Measurements from ENCODE around the gene BRD7.

The BRD7 gene

DNA sequence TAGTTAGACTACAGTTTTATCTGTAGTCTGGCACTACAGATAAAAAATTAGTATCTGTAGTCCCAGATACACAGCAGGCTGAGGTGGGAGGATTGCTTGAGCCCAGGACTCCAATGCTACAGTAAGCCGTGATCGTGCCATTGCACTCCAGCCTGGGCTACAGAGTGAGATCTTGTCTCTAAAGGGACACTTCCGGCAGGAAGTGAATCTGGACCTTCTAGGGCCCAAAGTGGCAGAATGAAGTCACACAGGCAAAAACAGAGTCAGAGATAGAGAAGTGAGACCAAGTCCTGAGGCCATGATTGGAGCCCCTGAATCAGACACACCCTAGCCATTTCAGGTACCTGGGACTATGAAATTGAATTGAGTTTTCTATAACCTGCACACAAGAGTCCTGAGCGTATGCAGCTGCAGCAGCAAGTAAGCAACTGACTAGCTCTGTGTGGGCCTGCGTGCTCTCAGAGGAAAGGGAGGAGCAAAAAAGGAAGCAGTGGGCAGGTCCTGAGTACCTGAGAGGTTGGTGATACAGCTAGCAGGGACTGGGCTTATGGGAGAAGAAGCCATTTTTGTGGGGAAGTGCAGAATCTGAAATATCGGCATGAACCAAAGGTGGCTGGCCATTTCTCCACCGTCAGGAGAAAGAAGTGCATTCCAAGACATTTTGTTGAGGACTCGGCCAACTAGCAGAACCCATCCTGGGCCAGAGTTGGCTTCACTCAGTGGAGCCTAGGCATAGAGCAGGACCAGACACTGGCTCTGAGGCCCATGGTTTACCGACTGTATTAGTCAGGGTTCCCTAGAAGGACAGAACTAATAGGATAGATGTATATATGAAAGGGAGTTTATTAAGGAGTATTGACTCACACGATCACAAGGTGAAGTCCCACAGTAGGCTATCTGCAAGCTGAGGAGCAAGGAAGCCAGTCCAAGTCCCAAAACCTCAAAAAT is 27.2 kb upstream of the BRD7 start:
- H3K4me1 Mint-ChIP-seq (ENCODE audit: low read depth), result peaks cover 24% of the 10 kb centered on the region
- DNase-seq, result no peak
- peak overlapping the region; percentile 78 for H3K27ac Mint-ChIP-seq
- no peaks in the 10 kb centered on the region for H3K27me3 Mint-ChIP-seq
- no peak overlapping the region for H3K4me3 Mint-ChIP-seq
- no peaks in the 10 kb centered on the region for H3K9me3 Mint-ChIP-seq
- no peaks in the 10 kb centered on the region for H3K36me3 Mint-ChIP-seq (ENCODE audit: low read depth)

DNA sequence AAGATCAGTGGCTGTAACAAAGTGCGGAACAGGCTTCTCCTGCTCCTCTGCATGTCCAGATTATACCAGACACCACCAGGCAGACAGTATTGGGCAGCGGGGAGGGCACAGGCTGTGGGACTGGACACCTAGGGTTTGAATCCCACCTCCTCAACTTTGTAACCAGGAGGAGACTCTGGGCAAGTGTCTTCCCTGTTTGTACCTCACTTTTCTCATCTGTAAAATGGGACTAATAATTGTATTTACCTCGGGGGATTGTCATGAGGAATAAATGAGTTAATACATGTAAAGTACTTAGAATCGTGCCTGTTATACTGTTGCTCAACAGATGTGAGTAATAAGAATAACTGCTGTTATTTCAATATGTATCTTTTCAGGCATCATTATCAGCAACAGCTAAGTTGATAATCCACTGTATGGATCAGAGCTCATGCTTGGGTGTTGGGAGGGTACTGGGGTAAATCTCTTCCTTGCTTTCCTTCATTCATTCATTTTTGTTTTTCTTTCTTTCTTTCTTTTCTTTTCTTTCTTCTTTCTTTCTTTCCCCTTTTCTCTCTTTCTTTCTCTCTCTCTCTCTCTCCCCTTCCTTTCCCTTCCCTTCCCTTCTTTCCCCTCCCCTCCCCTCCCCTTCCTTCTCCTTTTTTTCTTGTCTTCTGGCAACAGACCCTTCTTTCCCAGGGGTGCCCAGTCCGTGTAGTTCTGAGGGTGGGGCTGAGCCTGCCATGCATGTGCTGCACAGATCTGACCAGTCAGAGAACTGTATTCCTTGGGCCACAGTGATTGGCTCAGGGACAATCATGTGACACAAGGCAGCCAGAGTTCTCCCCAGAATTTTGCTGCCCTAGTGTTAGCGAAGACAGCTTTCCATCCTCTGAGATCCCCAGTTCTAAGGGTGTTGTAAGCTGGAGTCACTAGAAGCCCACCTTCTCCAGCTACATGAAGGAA is 25.3 kb upstream of the BRD7 start:
- Mint-ChIP-seq H3K27me3 (no peaks in the 10 kb centered on the region), H3K36me3 (ENCODE audit: low read depth) (no peaks in the 10 kb centered on the region), H3K4me1 (ENCODE audit: low read depth) (peaks cover 24% of the 10 kb centered on the region), H3K4me3 (no peak overlapping the region), H3K27ac (no peak overlapping the region), H3K9me3 (no peaks in the 10 kb centered on the region)
- DNase-seq, result no peak

DNA sequence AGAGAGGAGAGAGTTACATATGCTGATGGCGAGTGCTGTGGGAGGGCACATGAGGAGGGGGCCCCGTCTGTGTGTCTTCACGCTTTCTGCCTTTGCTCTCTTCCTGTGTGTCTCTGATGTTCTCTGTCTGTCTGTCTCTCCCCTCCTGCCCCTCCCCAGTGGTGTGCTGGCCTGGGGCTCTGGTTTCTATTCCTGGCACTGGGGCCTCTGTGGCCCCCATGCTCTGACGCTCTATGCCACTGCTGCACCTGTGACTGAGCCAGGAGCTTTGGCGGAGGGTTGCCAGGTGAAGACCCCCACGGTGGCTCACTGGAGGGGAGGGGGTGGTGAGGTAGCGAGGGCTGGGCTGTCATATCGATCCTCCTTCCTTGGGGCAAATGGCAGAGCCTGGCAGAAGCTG is 24.6 kb upstream of the BRD7 start:
- H3K27me3 Mint-ChIP-seq, result no peaks in the 10 kb centered on the region
- H3K27ac Mint-ChIP-seq, result no peak overlapping the region
- H3K36me3 Mint-ChIP-seq (ENCODE audit: low read depth), result no peaks in the 10 kb centered on the region
- H3K9me3 Mint-ChIP-seq, result no peaks in the 10 kb centered on the region
- H3K4me3 Mint-ChIP-seq, result no peak overlapping the region
- peaks cover 22% of the 10 kb centered on the region for H3K4me1 Mint-ChIP-seq (ENCODE audit: low read depth)
- no peak for DNase-seq

DNA sequence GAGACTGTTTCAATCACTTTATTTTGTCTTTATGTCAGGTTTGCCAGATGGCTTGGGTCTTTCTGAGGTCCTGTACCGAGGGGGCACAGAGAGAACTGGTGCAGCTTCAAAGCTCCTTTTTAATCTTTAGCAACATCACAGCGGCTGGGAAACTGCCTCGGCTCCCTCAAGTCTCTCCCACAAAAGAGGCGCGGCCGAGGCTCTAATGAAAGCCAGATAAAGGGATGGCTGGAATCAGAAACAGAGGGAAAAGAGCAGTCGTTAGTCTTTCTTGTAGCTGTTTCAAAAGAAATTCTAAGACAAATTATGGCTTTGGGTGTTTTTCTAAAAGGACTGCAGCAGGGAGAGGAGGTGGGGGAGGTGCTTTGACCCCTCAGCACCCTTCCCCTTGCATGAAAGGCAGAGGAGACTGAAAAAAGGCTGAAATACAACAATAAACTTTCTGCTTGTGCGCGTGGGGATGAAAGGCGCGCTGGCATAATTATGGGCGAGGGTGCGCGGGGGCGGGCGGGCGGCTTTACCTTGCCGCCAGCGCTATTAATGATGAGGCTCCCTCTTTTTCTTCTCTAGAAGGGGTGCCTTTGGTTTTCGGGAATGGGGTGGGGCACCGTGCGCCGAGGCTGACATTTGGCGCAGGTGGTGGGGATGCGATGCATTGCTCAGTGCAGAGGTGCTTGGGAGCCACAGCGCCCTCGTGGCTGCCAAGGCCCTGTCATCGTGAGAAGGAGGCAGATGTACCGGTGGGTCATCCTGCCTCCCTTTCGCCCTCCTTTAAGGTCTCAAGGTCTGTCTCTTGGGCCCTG is 22.3 kb upstream of the BRD7 start:
- Mint-ChIP-seq H3K27me3 (no peaks in the 10 kb centered on the region), H3K27ac (no peak overlapping the region), H3K4me1 (ENCODE audit: low read depth) (peaks cover 10% of the 10 kb centered on the region), H3K36me3 (ENCODE audit: low read depth) (no peaks in the 10 kb centered on the region), H3K9me3 (no peaks in the 10 kb centered on the region), H3K4me3 (no peak overlapping the region)
- DNase-seq, result no peak

DNA sequence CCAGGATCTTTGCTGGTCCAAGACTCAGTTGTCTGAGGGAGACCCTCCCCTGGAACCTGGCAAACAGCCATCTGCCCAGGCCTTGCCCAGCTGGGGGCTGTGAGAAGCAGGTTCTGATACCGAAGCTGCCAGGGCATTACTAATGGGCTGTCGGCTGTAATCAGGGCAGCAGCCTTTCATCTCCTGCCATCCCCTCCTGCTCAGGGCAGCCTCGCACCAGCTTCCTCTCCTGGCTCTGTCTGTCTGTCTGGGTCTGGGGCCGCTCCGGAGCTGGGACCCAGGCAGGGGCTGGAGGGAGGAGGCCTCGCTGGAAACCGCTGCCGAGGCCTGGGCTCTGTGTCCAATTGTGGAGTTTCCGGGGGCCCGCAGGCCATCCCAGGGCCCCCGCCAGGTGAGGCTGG is 21.6 kb upstream of the BRD7 start:
- no peak overlapping the region for H3K27ac Mint-ChIP-seq
- no peaks in the 10 kb centered on the region for H3K27me3 Mint-ChIP-seq
- DNase-seq, result no peak
- H3K36me3 Mint-ChIP-seq (ENCODE audit: low read depth), result no peaks in the 10 kb centered on the region
- peaks cover 4% of the 10 kb centered on the region for H3K4me1 Mint-ChIP-seq (ENCODE audit: low read depth)
- H3K9me3 Mint-ChIP-seq, result no peaks in the 10 kb centered on the region
- H3K4me3 Mint-ChIP-seq, result no peak overlapping the region

DNA sequence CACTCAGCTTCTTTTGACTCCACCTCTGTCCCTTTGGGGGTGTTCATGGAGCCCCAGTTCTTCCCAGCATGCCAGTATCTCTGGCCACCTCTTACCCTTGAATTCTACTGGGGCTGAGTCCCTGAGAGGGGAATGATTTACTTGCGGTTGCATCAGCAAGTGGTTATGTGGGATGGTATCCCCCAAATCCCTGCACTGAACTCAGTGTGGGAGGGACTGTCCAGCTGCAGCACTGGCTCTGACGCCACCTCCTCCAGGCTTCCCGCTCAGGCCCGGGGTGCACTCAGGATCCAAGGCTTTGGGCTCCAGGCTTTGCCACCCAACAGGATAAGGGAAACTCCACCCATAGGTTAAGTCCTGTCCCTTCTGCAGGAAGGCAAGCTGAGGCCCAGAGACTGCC is 21.1 kb upstream of the BRD7 start:
- H3K36me3 Mint-ChIP-seq (ENCODE audit: low read depth), result no peaks in the 10 kb centered on the region
- no peak for DNase-seq

DNA sequence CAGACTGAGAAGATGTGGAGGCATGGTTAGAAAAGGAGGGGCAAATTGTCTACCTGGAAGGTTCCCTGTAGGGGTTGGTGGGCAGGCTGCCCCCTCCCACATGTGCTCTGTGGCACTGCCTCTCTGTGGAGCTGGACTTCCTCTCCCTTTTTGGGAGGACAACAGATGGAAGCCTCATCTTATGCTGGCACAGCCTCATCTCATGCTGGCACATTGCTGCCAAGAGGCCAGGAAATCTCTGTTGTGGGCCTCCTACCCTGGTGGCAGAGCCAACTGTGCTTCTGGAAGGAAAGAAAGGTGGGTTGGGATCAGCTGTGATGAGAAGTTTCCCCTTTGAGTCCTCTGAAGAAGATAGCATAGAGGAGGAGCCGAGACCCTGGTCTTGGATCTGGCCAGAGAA is 19.7 kb upstream of the BRD7 start:
- Mint-ChIP-seq H3K27me3 (no peaks in the 10 kb centered on the region), H3K9me3 (no peaks in the 10 kb centered on the region), H3K4me1 (ENCODE audit: low read depth) (no peaks in the 10 kb centered on the region), H3K4me3 (no peak overlapping the region), H3K27ac (no peak overlapping the region), H3K36me3 (ENCODE audit: low read depth) (no peaks in the 10 kb centered on the region)
- no peak for DNase-seq

More for the DNA sequence above, 21.1 kb upstream of the BRD7 start:
- no peaks in the 10 kb centered on the region for H3K27me3 Mint-ChIP-seq
- H3K4me3 Mint-ChIP-seq, result no peak overlapping the region
- H3K4me1 Mint-ChIP-seq (ENCODE audit: low read depth), result no peaks in the 10 kb centered on the region
- no peak overlapping the region for H3K27ac Mint-ChIP-seq
- H3K9me3 Mint-ChIP-seq, result no peaks in the 10 kb centered on the region

DNA sequence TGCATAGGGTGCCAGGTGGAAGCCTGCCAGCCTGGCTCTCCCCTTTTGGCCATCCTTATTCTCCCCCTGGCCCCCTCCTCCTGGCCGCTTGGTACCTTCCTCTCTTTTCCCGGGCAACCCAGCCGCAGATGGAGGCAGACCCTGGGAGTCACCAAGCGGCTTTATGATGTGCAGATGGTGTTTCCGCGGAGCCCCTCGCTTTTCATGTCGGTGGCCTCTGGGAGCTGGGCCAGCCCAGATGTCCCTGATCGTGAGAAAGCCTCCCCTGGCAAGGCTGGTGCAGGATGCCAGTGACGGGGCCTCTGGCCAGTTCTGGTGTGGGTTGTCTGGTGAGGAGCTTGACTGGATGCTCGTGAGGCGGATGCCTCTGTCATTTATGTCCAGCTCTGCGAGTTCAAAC is 18.0 kb upstream of the BRD7 start:
- H3K4me3 Mint-ChIP-seq, result no peak overlapping the region
- no peak for DNase-seq
- no peaks in the 10 kb centered on the region for H3K36me3 Mint-ChIP-seq (ENCODE audit: low read depth)
- no peak overlapping the region for H3K27ac Mint-ChIP-seq
- H3K27me3 Mint-ChIP-seq, result no peaks in the 10 kb centered on the region
- H3K4me1 Mint-ChIP-seq (ENCODE audit: low read depth), result no peaks in the 10 kb centered on the region
- H3K9me3 Mint-ChIP-seq, result no peaks in the 10 kb centered on the region

DNA sequence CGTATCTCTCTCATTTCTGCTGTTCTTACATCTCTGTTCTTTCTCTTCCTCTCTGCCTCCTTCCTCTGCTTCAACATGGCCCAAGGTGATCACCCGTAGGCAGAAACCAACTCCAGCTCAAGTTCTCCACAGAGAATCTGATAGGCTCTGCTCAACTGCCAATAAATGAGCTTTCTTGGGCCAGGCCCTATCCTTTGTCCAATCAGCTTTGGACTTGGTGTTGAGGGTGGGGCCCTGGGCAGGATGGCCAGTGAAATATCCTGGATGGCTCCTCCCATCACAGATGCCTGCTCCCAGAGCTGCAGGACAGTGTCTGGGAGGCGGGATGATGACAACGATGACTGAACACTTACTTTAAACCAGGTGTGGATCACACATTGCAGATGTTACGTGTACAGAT is 17.4 kb upstream of the BRD7 start:
- Mint-ChIP-seq H3K27me3 (no peaks in the 10 kb centered on the region), H3K27ac (no peak overlapping the region), H3K36me3 (ENCODE audit: low read depth) (no peaks in the 10 kb centered on the region), H3K4me1 (ENCODE audit: low read depth) (no peaks in the 10 kb centered on the region), H3K9me3 (no peaks in the 10 kb centered on the region), H3K4me3 (no peak overlapping the region)
- DNase-seq, result no peak

DNA sequence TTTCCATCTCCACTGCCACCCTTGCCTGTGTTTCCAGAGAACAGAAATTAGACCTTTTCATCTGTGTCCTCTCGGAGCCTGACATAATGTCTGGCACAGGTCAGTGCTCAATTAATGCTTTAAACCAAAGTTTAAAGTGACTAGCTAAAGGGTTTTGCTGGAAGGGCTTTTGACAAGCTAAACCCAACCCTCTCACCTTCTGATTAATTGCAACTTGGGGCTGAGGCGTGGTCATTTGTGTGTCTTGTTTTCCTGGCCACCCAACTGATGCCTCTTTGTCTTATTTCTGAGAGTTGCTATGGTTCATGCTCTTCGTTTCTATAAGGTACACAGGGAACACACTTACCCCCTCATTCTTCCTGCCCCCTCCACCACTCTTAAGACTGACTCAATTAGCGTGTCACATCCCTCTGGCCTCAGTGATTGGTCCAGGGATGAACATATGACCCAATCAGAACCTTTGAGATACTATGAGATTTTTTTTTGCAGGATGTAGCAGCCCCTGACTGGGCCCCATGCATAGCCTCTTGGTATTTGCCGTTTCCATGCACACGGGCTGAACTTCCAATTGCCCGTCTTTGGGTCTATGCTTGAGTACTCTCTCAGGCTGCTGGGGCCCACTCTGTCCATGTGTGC is 15.8 kb upstream of the BRD7 start:
- no peaks in the 10 kb centered on the region for H3K36me3 Mint-ChIP-seq (ENCODE audit: low read depth)
- no peak overlapping the region for H3K27ac Mint-ChIP-seq
- no peak overlapping the region for H3K4me3 Mint-ChIP-seq
- no peaks in the 10 kb centered on the region for H3K27me3 Mint-ChIP-seq
- H3K9me3 Mint-ChIP-seq, result no peaks in the 10 kb centered on the region
- H3K4me1 Mint-ChIP-seq (ENCODE audit: low read depth), result no peaks in the 10 kb centered on the region
- DNase-seq, result no peak

DNA sequence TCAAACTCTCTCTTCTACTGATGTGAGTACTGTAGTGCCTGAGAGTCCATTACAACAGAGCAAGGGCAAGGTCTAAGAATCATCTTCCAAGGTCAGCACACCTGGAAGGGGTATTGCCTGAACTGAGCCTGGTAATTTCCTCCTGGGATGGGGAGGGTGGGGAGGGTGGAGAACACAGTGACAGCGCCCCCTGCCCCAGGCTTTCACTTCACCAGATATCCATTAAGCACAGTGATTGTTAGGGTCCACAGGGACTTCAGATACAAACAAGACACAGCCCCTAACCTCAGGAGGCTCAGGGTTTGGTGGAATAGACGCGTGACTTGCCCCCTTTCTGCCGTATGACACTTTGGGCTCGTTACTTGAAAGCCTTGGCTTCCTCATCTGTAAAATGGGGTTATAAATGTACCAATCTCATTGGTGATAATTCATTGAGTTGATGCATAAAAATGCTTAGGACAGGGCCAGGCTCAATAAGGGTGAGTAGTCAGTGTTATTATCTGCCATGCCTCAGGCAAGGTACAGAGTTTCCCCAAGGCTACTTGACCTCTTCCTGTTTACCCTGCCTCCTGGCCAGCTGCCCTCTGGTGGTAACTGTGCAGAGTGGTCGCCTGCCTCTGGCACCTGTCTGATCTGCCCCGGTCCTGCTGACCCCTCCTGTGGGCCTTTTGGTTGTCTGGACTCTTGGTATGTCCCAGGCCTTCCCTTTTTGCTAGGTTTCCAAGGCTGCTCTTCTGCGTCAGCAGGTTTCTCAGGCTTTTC is 13.1 kb upstream of the BRD7 start:
- Mint-ChIP-seq H3K27ac (no peak overlapping the region), H3K36me3 (ENCODE audit: low read depth) (no peaks in the 10 kb centered on the region), H3K9me3 (no peaks in the 10 kb centered on the region), H3K27me3 (no peaks in the 10 kb centered on the region), H3K4me3 (no peak overlapping the region), H3K4me1 (ENCODE audit: low read depth) (no peaks in the 10 kb centered on the region)
- no peak for DNase-seq

DNA sequence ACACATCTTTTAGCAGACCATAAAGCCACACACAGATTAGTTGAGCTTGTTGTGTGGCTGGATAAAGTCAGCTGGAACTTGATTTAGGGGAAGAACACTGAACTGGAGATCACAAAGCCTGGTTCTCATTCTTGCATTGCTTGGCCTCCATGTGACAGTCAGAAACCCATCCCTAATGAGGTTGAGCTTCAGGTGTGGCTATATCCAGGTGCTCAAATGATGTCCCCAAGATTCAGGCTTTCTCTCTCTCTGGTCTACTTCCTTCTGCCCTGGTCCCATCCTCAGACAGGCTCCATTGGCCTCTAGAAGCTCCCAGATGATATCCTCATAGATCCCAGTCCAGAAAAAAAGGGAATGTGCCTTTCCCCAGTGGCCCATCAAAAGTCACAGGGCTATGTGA is 9.6 kb upstream of the BRD7 start:
- Mint-ChIP-seq H3K27ac (no peak overlapping the region), H3K27me3 (no peaks in the 10 kb centered on the region), H3K9me3 (no peaks in the 10 kb centered on the region), H3K36me3 (ENCODE audit: low read depth) (no peaks in the 10 kb centered on the region), H3K4me3 (no peak overlapping the region), H3K4me1 (ENCODE audit: low read depth) (no peaks in the 10 kb centered on the region)
- no peak for DNase-seq

DNA sequence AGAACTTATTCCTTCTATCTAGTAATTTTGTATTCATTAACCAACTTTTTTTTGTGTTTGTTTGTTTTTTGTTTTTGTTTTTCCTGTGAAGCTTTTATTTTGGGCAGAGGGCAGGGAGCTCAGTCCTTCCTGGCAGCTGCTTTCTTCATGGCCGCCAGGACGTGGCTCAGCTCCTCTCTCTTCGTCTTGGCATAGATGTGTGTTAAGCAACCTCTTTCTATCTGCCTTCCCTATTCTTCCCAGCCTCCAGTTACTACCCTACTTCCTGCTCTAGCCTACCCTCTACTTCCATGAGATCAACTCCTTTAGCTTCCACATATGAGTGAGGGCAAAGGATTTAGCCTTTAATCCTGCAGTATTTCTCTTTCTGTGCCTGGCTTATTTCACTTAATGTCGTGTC is 8.2 kb upstream of the BRD7 start:
- no peak overlapping the region for H3K27ac Mint-ChIP-seq
- H3K36me3 Mint-ChIP-seq (ENCODE audit: low read depth), result no peaks in the 10 kb centered on the region
- no peak for DNase-seq
- H3K27me3 Mint-ChIP-seq, result no peaks in the 10 kb centered on the region
- H3K4me1 Mint-ChIP-seq (ENCODE audit: low read depth), result no peaks in the 10 kb centered on the region
- H3K4me3 Mint-ChIP-seq, result no peak overlapping the region
- no peaks in the 10 kb centered on the region for H3K9me3 Mint-ChIP-seq
